SU-DHL-6 (cell line): ENCODE measurements around the gene GNB3.

Experiments used
- H2AFZ ChIP-seq: fragments of 200-600 bp; sonication (generic); 2 replicates; pipeline ENCODE4 v1.6.1; 2014; ENCODE audit warnings: low read depth, mild to moderate bottlenecking, moderate library complexity, mixed read lengths, antibody characterized with exemption, low read length; ENCODE audit not compliant: severe bottlenecking
- H3F3A ChIP-seq: fragments of 200-600 bp; shearing (Covaris generic); 2 replicates; pipeline ENCODE4 v1.6.0; 2016; ENCODE audit warnings: antibody characterized with exemption, mild to moderate bottlenecking; ENCODE audit not compliant: insufficient read depth
- H3K27ac ChIP-seq: fragments of 200-600 bp; sonication (generic); 2 replicates; pipeline ENCODE4 v1.5.1; 2016; ENCODE audit warnings: low read depth, mild to moderate bottlenecking, low read length, moderate library complexity, mixed read lengths
- H3K27me3 ChIP-seq: fragments of 200-600 bp; sonication (generic), shearing (Covaris generic); 2 replicates; pipeline ENCODE4 v1.6.0; 2014; ENCODE audit warnings: mild to moderate bottlenecking, low read length
- H3K36me3 ChIP-seq: fragments of 200-600 bp; sonication (generic); 2 replicates; pipeline ENCODE4 v1.6.1; 2014; ENCODE audit warnings: mild to moderate bottlenecking, low read length, mixed read lengths
- H3K4me2 ChIP-seq: fragments of 300-600, 200-600 bp; shearing (Covaris generic), sonication (generic); 2 replicates; pipeline ENCODE4 v1.6.0; 2014; ENCODE audit warnings: low read length, low read depth, mild to moderate bottlenecking; ENCODE audit not compliant: poor library complexity, severe bottlenecking
- H3K4me3 ChIP-seq: fragments of 200-600 bp; sonication (generic); 2 replicates; pipeline ENCODE4 v1.5.1; 2014; ENCODE audit warnings: antibody characterized with exemption, low read length, mild to moderate bottlenecking, mixed read lengths; ENCODE audit not compliant: insufficient read depth, poor library complexity, severe bottlenecking
- H3K79me2 ChIP-seq: fragments of 200-600 bp; sonication (generic); 2 replicates; pipeline ENCODE4 v1.6.1; 2014; ENCODE audit warnings: mild to moderate bottlenecking, low read length, moderate library complexity; ENCODE audit not compliant: insufficient read depth
- H3K9ac ChIP-seq: fragments of 200-600 bp; sonication (generic); 2 replicates; pipeline ENCODE4 v1.7.0; 2014; ENCODE audit warnings: mild to moderate bottlenecking, low read length
- H3K9me2 ChIP-seq: fragments of 200-600 bp; sonication (generic); replicated peaks from 2 replicates; pipeline ENCODE4 v1.6.1; 2014; ENCODE audit warnings: low read length; ENCODE audit not compliant: insufficient read depth
- H3K9me3 ChIP-seq: fragments of 200-600 bp; sonication (generic); 2 replicates; pipeline ENCODE4 v1.6.1; 2014; ENCODE audit warnings: low read length, mixed read lengths; ENCODE audit not compliant: insufficient read depth
- H4K20me1 ChIP-seq: fragments of 200-600 bp; sonication (generic); 2 replicates; pipeline ENCODE4 v1.6.1; 2014; ENCODE audit warnings: low read depth, mild to moderate bottlenecking, antibody characterized with exemption, low read length, moderate library complexity, mixed read lengths
- CTCF ChIP-seq: fragments of 200-600 bp; sonication (generic); IDR thresholded peaks from one replicate; pipeline ENCODE4 v1.5.1; 2017; ENCODE audit warnings: antibody characterized with exemption, mild to moderate bottlenecking, low read length, moderate library complexity; ENCODE audit not compliant: insufficient read depth, poor library complexity, severe bottlenecking
- EZH2phosphoT487 ChIP-seq: fragments of 200-600 bp; sonication (generic), shearing (Covaris generic); conservative IDR thresholded peaks from 2 replicates; pipeline ENCODE4 v1.6.1; 2018; ENCODE audit warnings: mild to moderate bottlenecking, antibody characterized with exemption, low read length, moderate library complexity, mixed read lengths

The GNB3 gene

GRCh38 chr12:6827437-6827911 is 13.3 kb upstream of the GNB3 start:
- no peaks in the 10 kb centered on the region for H3F3A ChIP-seq
- H3K4me2 ChIP-seq = no peak overlapping the region
- no peaks in the 10 kb centered on the region for H3K27me3 ChIP-seq
- H3K4me3 ChIP-seq = no peak overlapping the region
- H4K20me1 ChIP-seq = no peaks in the 10 kb centered on the region; the same call in 1 of the 2 replicates
- H3K9me2 ChIP-seq = no peaks in the 10 kb centered on the region
- H3K9me3 ChIP-seq = no peaks in the 10 kb centered on the region
- H3K9ac ChIP-seq = no peak overlapping the region
- no peaks in the 10 kb centered on the region for H3K36me3 ChIP-seq
- no peaks in the 10 kb centered on the region for H3K79me2 ChIP-seq
- H2AFZ ChIP-seq = no peak overlapping the region
- H3K27ac ChIP-seq = no peak overlapping the region
- TF ChIP-seq CTCF (no peak), EZH2phosphoT487 (no peak)

DNA sequence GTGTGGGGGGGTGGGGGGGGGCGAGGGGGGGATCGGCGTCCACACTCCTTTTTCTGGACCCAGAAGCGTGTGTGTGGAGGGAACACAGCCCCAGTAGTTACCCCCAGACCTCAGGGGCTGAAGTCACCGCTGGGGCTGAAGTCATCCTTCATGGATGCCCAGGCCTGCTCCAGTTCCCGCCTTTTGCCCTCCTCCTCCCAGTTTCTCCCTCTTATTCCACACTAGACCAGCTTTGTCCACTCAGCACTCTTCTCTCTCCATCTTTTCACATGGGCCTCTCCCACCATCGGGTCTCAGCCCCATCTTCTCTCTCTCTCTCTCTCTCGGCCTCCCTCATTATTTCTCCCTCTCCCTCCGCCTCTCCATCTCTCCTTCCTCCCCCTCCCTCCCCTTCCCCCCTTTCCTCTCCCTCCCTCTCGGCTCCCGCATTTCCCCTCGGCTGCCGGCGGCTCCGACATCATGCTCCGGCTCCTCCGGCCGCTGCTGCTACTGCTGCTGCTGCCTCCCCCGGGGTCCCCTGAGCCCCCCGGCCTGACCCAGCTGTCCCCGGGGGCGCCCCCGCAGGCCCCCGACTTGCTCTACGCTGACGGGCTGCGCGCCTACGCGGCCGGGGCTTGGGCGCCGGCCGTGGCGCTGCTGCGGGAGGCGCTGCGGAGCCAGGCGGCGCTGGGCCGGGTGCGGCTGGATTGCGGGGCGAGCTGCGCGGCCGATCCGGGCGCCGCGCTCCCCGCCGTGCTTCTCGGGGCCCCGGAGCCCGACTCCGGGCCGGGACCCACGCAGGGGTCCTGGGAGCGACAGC is 12.5 kb upstream of the GNB3 start, which contains the start of gene P3H3:
P3H3 (plus strand) TSS at position 426 of the 799 bp plus-strand sequence; CDS start at position 460, 34 bp downstream.
- Histone ChIP-seq H3K79me2 (no peaks in the 10 kb centered on the region), H3K27ac (no peak within 1 kb of the TSS), H2AFZ (no peak within 1 kb of the TSS), H3K9me2 (no peaks in the 10 kb centered on the region), H3K9ac (no peak within 1 kb of the TSS), H3K9me3 (no peaks in the 10 kb centered on the region), H4K20me1 (no peaks in the 10 kb centered on the region; the same call in 1 of the 2 replicates), H3K27me3 (no peaks in the 10 kb centered on the region), H3K4me2 (peak within 1 kb of the TSS; percentile 29), H3K36me3 (no peaks in the 10 kb centered on the region), H3F3A (no peaks in the 10 kb centered on the region), H3K4me3 (peak within 1 kb of the TSS; percentile 5)
- peak; percentile 99; the same call in 1 of the 2 replicates for TF ChIP-seq EZH2phosphoT487
- no peak for TF ChIP-seq CTCF

DNA sequence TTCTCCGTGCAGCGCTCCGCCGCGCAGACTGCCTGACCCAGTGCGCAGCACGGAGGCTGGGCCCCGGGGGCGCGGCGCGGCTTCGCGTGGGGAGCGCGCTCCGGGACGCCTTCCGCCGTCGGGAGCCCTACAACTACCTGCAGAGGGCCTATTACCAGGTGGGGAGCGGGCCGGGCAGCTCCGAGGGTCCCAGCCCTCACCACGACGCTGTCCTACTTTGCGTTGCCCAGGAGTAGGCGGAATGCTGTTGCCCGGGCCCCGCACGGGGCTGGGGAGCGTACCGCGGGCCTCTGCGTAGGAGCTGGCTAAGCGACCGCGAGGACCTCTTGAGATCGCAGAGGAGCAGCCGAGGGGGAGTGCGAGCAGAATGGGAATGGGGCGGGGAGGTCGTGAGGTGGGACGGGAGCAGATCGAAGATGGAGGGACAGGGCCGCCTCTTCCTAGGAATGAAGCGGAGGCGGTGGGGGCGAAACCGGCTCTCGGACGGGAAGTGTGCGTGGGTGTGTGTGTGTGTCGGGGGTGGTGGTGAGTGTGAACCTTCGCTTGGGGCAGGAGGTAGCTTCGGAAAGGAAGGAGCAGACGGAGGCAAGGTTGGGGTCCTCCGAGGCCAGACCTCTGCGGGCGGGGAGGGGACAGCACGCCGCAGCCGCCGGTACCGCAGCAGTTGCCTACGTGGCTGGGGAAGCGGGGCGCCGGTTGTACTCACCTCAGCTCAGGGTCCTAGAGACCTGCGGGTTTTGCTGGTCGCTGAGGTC is 11.8 kb upstream of the GNB3 start:
- no peak overlapping the region for H3K27ac ChIP-seq
- H4K20me1 ChIP-seq = no peaks in the 10 kb centered on the region; the same call in 1 of the 2 replicates
- H3K4me3 ChIP-seq = peak overlapping the region; percentile 5
- no peak overlapping the region for H2AFZ ChIP-seq
- no peaks in the 10 kb centered on the region for H3K9me3 ChIP-seq
- no peaks in the 10 kb centered on the region for H3K27me3 ChIP-seq
- peak overlapping the region; percentile 29 for H3K4me2 ChIP-seq
- H3K9ac ChIP-seq = no peak overlapping the region
- no peaks in the 10 kb centered on the region for H3K36me3 ChIP-seq
- H3F3A ChIP-seq = no peaks in the 10 kb centered on the region
- no peaks in the 10 kb centered on the region for H3K79me2 ChIP-seq
- no peaks in the 10 kb centered on the region for H3K9me2 ChIP-seq
- TF ChIP-seq CTCF (no peak), EZH2phosphoT487 (peak; percentile 99; the same call in 1 of the 2 replicates)
